CD8-positive, alpha-beta memory T cell (primary cell): ENCODE data around the gene MYOM1. TPM values are rescaled to one million over a fixed set of nuclear protein-coding genes. Genes with fewer than 3 reads are reported as not detected.

Source experiments
- CTCF ChIA-PET: fragments of 350-600 bp; sonication (Branson Sonifier 250); formaldehyde crosslinking; loops from one replicate; lab custom pipeline; 2021; ENCODE audit warnings: antibody characterized with exemption; lab: Charles Lee
- POLR2A ChIA-PET: fragments of 350-600 bp; sonication (Branson Sonifier 250); formaldehyde crosslinking; loops from one replicate; lab custom pipeline; 2021; ENCODE audit warnings: antibody characterized with exemption; lab: Charles Lee
- DNase-seq, 5 donors: peaks; one replicate each; pipeline versions ENCODE4 v3.0.0 to v3.0.0-alpha.2; 2020 to 2022; ENCODE audit warnings: mixed read lengths in 1 of 5
- H3K27ac ChIP-seq: one replicate; pipeline ENCODE4 v1.7.0; 2013; ENCODE audit warnings: low read depth, mild to moderate bottlenecking, low read length, moderate library complexity
- H3K27me3 ChIP-seq: 2 replicates; pipeline ENCODE4 v1.7.0; 2013; ENCODE audit warnings: low read length, mild to moderate bottlenecking; ENCODE audit not compliant: insufficient read depth, poor library complexity, severe bottlenecking
- H3K36me3 ChIP-seq: 2 replicates; pipeline ENCODE4 v1.7.0; 2013; ENCODE audit warnings: mild to moderate bottlenecking, low read length, moderate library complexity; ENCODE audit not compliant: insufficient read depth
- H3K4me1 ChIP-seq: 2 replicates; pipeline ENCODE4 v1.7.0; 2013; ENCODE audit warnings: mild to moderate bottlenecking, low read length, moderate library complexity; ENCODE audit not compliant: insufficient read depth
- H3K4me3 ChIP-seq: 2 replicates; pipeline ENCODE4 v1.7.0; 2013; ENCODE audit warnings: mild to moderate bottlenecking, low read length
- H3K9me3 ChIP-seq: 2 replicates; pipeline ENCODE4 v1.7.0; 2013; ENCODE audit warnings: mild to moderate bottlenecking, low read length
- H3K27ac Mint-ChIP-seq, 8 donors: one replicate each; pipeline ENCODE4 v1.8.0; 2020 to 2021; ENCODE audit warnings: mixed read lengths in 8 of 8, mild to moderate bottlenecking in 6 of 8, inconsistent platforms in 3 of 8, moderate library complexity in 3 of 8
- H3K27me3 Mint-ChIP-seq, 2 donors: one replicate each; pipeline ENCODE4 v1.8.0; 2020 to 2021; ENCODE audit warnings: mixed read lengths in 2 of 2, mild to moderate bottlenecking in 1 of 2, moderate library complexity in 1 of 2
- H3K36me3 Mint-ChIP-seq, 3 donors: one replicate each; pipeline ENCODE4 v1.8.0; 2020 to 2021; ENCODE audit warnings: mixed read lengths in 3 of 3, inconsistent platforms in 1 of 3, mild to moderate bottlenecking in 1 of 3
- H3K4me1 Mint-ChIP-seq, 3 donors: one replicate each; pipeline ENCODE4 v1.8.0; 2020 to 2021; ENCODE audit warnings: mixed read lengths in 3 of 3, inconsistent platforms in 1 of 3, mild to moderate bottlenecking in 1 of 3
- H3K4me3 Mint-ChIP-seq, 7 donors: one replicate each; pipeline ENCODE4 v1.8.0; 2020 to 2021; ENCODE audit warnings: mixed read lengths in 7 of 7, mild to moderate bottlenecking in 6 of 7, moderate library complexity in 4 of 7, inconsistent platforms in 2 of 7
- H3K9me3 Mint-ChIP-seq, 5 donors: one replicate each; pipeline ENCODE4 v1.8.0; 2020 to 2022; ENCODE audit warnings: mixed read lengths in 5 of 5, mild to moderate bottlenecking in 3 of 5, moderate library complexity in 2 of 5, inconsistent platforms in 1 of 5
- polyA plus RNA-seq: library from polyadenylated mRNA; unstranded; fragments of 300-500 nt; fragmentation: Illumina TruSeq; gene quantifications from one replicate; pipeline ENCODE4 v1.2.3, GENCODE V29; 2021
- total RNA-seq, 2 experiments: library from RNA; stranded (reverse); gene quantifications; one replicate each; pipeline ENCODE4 v1.2.3, GENCODE V29; 2021

The MYOM1 gene
- total and polyA plus RNA-seq, 3 experiments from 2014 or later = 0.84 to 1.2 (median 0.92) TPM

DNA sequence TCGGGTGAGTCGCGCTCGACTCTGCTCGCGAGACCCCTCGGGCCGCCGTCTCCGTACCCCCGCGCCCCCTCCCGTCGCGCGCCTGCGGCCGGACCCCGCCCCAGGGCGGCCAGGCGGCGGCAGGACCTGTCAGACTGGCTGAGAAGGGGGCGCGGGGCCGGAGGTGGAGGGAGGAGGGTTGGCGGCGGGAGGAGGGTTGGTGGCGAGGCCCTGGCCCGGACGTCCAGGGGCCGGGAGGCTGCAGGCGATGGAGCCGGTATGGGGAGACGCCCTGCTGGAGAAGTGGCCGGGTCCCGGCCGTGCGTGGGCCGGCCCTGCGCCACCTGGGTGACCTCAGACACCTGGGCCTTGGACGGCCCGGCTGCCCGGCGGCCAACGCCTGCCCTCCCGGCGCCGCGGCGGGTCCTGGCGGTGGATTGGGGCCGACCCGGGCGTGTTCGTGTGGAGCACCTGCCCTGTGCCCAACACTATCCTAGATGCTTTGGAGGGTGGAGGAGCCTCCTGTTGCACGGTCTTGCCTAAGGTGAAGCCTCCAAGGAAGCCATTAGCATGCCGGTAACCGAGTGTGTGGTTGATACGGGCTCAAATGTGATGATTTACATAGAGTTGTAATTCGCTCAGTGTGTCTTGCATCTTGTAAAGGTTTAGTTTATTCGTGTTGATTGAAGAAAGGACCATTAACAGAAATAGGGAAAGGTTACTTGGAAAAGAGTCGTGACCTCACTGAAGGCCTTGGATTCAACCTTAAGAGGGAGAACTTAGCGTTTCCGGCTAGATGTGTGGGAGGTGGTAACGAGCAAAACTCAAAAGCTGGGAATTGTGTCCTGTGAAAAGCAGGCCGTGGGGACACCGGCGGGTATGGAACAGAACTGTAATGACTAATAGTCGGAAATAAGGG lies 42.7 kb upstream of the MYOM1 start:
- Histone ChIP-seq H3K27ac (peak overlapping the region; percentile 95), H3K27me3 (no peaks in the 10 kb centered on the region), H3K36me3 (peaks cover 11% of the 10 kb centered on the region), H3K4me1 (peaks cover 76% of the 10 kb centered on the region), H3K9me3 (no peaks in the 10 kb centered on the region), H3K4me3 (peak overlapping the region; percentile 82)
- Mint-ChIP-seq H3K27ac (peak overlapping the region; percentile 96 to 100 (median 99)), H3K4me1 (peaks cover 70 to 88% (median 86%) of the 10 kb centered on the region in 3 donors), H3K4me3 (peak overlapping the region; percentile 90 to 99 (median 98)), H3K27me3 (no peaks in the 10 kb centered on the region), H3K9me3 (no peaks in the 10 kb centered on the region), H3K36me3 (peaks cover 5 to 40% (median 8%) of the 10 kb centered on the region in 3 donors)
- CTCF ChIA-PET = interaction anchor here (1.2 to 3.1 kb wide), 8 partner anchors 10 to 404 kb away, joined by 3 to 32 read pairs (median 6); partner anchors contain the start of gene MYL12A
- POLR2A ChIA-PET = interaction anchor here (0.6 to 3.1 kb wide), 10 partner anchors 11 to 341 kb away, joined by 3 to 134 read pairs (median 3); partner anchors contain the start of gene MYL12A
- peak; percentile 17 to 62 (median 37) for DNase-seq

DNA sequence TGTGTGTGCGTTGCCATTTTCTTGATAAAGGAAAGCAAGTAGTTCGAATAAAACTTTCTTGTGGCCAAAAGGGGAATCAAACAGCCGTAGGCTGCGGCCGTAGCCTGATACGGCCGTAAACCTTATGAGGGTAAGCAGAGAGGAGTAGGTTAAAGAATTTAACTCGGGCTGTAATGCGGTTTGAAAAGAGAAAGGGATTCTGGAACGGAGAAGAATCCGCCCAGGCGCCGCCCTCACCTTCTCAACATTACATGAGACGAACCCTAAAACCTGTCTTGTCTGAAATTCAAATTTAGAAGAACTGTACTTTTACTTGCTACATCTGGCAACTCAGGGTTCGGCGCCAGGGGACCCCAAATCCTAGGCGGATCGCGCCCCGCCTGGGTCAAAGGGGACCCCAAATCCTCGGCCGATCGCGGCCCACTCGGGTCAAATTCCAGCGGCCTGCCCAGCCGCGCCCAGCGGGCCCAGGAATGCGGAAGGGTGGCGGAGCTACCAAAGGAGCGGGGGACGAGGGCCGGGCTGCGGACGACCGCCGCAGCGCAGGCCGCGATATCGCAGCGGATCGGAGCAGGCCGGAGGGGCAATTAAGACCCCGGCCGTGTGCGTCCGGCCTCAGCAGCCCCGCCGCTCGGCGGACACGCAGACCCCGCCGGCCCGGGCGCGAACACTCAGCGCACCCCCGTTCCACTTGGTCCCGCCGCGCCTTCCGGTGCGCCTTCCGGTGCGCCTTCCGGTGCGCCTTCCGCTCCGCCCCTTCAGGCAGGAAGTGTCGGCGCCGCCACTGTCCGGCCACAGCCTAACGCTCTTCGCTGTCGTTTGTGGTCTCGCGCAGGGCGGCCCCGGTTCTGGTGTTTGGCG lies 41.8 kb upstream of the MYOM1 start, which contains the start of gene MYL12B:
TSS of gene MYL12B (plus strand) at position 761 of the 861 bp plus-strand sequence. CDS start 10,766 bp downstream, outside the sequence.
- ChIA-PET POLR2A (interaction anchor here (0.6 to 3.1 kb wide), 11 partner anchors 12 to 341 kb away, joined by 3 to 134 read pairs (median 3); partner anchors contain the start of gene MYL12A), CTCF (interaction anchor here (0.6 to 3.1 kb wide), 7 partner anchors 9 to 334 kb away, joined by 3 to 32 read pairs (median 6); partner anchors contain the start of gene MYL12A)
- H3K36me3 Mint-ChIP-seq = peaks cover 5 to 49% (median 11%) of the 10 kb centered on the region in 3 donors
- Histone ChIP-seq H3K4me1 (peaks cover 77% of the 10 kb centered on the region), H3K9me3 (no peaks in the 10 kb centered on the region), H3K27ac (peak within 1 kb of the TSS; percentile 95), H3K4me3 (peak within 1 kb of the TSS; percentile 82), H3K36me3 (peaks cover 20% of the 10 kb centered on the region), H3K27me3 (no peaks in the 10 kb centered on the region)
- H3K27me3 Mint-ChIP-seq = no peaks in the 10 kb centered on the region
- peak within 1 kb of the TSS; percentile 90 to 99 (median 98) for H3K4me3 Mint-ChIP-seq
- DNase-seq = peak; percentile 81 to 91 (median 85)
- H3K27ac Mint-ChIP-seq = peak within 1 kb of the TSS; percentile 96 to 100 (median 100)
- peaks cover 67 to 88% (median 86%) of the 10 kb centered on the region in 3 donors for H3K4me1 Mint-ChIP-seq
- H3K9me3 Mint-ChIP-seq = no peaks in the 10 kb centered on the region

DNA sequence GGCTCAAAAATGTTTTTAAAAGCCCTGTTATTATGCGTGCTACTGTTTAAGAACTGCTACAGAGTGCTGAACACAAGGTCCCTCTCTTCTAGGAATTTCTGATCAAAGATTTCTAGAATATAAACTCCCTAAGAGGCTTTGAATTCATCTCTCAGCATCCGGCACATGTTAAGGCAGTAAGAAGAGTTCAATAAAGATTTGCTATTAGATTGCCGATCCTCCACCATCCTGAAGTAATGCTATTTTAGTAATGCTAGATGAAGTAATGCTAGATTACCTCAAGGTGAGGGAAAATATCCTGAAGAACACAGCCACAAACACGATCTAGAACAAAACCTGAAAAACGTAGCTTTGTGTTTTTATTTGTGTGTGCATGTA lies 41.2 kb upstream of the MYOM1 start:
- peaks cover 77% of the 10 kb centered on the region for H3K4me1 ChIP-seq

DNA sequence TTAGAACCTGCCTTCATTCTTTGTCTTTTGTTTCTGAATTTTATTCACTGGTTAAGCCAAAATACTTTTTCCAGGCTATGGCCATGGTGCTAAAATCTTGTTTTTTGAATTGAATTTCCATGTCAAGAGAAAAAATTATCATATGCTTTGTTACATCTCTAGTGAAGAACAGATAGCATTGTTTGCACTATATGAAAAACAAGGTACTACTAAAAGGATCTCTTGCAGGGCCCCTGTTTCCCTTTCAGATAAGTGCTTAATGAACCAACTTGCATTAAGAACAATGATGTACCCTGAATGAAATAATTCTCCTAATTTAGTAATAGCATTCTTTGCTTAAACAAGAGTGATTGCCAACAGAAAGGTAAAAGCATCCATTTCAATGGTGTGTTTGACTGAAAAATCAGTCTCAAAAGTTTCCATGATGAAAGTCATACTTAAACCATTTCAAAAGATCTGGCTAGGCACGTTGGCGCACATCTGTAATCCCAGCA lies 37.9 kb upstream of the MYOM1 start:
- H3K27ac Mint-ChIP-seq = peak overlapping the region; percentile 24 to 100 (median 82)
- POLR2A ChIA-PET = no interaction called here
- no peak overlapping the region for H3K4me3 ChIP-seq
- H3K4me1 ChIP-seq = peaks cover 81% of the 10 kb centered on the region
- H3K36me3 Mint-ChIP-seq = peaks cover 23 to 75% (median 36%) of the 10 kb centered on the region in 3 donors
- H3K36me3 ChIP-seq = peaks cover 56% of the 10 kb centered on the region
- no peaks in the 10 kb centered on the region for H3K9me3 Mint-ChIP-seq
- H3K4me1 Mint-ChIP-seq = peaks cover 66 to 88% (median 86%) of the 10 kb centered on the region in 3 donors
- no peak for DNase-seq
- H3K9me3 ChIP-seq = no peaks in the 10 kb centered on the region
- H3K27me3 Mint-ChIP-seq = no peaks in the 10 kb centered on the region
- H3K4me3 Mint-ChIP-seq = peak overlapping the region in 1 of 7 donors; percentile 74
- CTCF ChIA-PET = no interaction called here
- no peaks in the 10 kb centered on the region for H3K27me3 ChIP-seq
- H3K27ac ChIP-seq = no peak overlapping the region

More for the DNA sequence above, 41.2 kb upstream of the MYOM1 start:
- Mint-ChIP-seq H3K4me3 (peak overlapping the region; percentile 90 to 99 (median 98)), H3K27me3 (no peaks in the 10 kb centered on the region), H3K27ac (peak overlapping the region; percentile 96 to 100 (median 100)), H3K4me1 (peaks cover 67 to 88% (median 86%) of the 10 kb centered on the region in 3 donors), H3K36me3 (peaks cover 5 to 52% (median 11%) of the 10 kb centered on the region in 3 donors), H3K9me3 (no peaks in the 10 kb centered on the region)
- Histone ChIP-seq H3K36me3 (peaks cover 25% of the 10 kb centered on the region), H3K27me3 (no peaks in the 10 kb centered on the region), H3K4me3 (peak overlapping the region; percentile 82), H3K9me3 (no peaks in the 10 kb centered on the region), H3K27ac (peak overlapping the region; percentile 95)
- ChIA-PET POLR2A (interaction anchor here (0.6 to 3.1 kb wide), 10 partner anchors 12 to 342 kb away, joined by 3 to 134 read pairs (median 3); partner anchors contain the start of gene MYL12A), CTCF (interaction anchor here (0.6 to 3.1 kb wide), 7 partner anchors 9 to 335 kb away, joined by 3 to 32 read pairs (median 6); partner anchors contain the start of gene MYL12A)
- no peak for DNase-seq

DNA sequence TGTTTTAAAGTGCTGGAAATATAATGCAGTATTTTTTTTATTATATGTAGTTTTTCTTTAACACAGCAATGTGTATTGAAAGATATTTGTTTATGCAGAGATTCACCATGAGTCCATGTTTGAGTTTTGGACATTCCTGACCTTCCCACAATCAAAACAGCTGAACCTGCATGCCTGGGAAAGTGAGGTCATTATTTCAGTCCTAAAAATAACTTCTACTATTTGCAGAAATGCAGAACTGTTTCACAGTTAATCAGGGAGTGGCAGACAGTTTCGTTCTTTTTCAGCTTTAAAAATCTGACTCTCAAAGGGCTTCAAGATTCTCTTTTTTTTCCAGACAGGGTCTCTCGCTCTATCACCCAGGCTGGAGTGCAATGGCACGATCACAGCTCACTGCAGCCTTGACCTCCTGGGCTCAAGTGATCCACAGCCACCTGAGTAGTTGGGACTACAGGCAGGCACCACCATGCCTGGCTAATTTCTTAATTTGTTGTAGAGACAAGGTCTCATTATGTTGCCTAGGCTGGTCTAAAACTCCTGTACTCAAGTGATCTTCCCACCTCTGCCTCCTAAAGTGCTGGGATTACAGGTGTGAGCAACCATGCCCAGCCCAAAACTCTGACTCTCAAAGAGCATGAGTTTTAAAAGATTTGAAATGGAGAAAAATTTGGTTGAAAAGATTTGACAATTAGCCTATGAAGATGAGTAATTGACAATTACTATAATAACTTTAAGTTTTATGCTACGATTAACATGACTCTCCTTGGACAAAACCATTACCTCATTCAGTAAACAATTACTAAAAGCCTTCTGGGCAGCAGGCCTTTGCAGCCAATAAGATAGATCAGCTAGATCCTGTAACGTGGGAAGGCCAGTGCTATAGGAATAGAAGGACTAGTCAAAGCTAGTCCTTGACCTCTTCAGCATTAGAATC lies 37.2 kb upstream of the MYOM1 start:
- H3K27me3 ChIP-seq = no peaks in the 10 kb centered on the region
- Mint-ChIP-seq H3K4me3 (peak overlapping the region in 2 of 7 donors; percentile 30 to 74), H3K9me3 (no peaks in the 10 kb centered on the region), H3K36me3 (peaks cover 23 to 77% (median 36%) of the 10 kb centered on the region in 3 donors), H3K27ac (peak overlapping the region; percentile 45 to 100 (median 75)), H3K27me3 (no peaks in the 10 kb centered on the region), H3K4me1 (peaks cover 71 to 93% (median 92%) of the 10 kb centered on the region in 3 donors)
- H3K9me3 ChIP-seq = no peaks in the 10 kb centered on the region
- peaks cover 88% of the 10 kb centered on the region for H3K4me1 ChIP-seq
- no peak overlapping the region for H3K4me3 ChIP-seq
- ChIA-PET CTCF (interaction anchor here (2.6 kb wide), 1 partner anchor 11 kb away, joined by 17 read pairs; the partner anchor contains the start of gene MYL12A), POLR2A (interaction anchor here (1.9 kb wide), 1 partner anchor 9 kb away, joined by 9 read pairs; the partner anchor contains the start of gene MYL12A)
- DNase-seq = no peak
- H3K27ac ChIP-seq = no peak overlapping the region
- peaks cover 56% of the 10 kb centered on the region for H3K36me3 ChIP-seq

DNA sequence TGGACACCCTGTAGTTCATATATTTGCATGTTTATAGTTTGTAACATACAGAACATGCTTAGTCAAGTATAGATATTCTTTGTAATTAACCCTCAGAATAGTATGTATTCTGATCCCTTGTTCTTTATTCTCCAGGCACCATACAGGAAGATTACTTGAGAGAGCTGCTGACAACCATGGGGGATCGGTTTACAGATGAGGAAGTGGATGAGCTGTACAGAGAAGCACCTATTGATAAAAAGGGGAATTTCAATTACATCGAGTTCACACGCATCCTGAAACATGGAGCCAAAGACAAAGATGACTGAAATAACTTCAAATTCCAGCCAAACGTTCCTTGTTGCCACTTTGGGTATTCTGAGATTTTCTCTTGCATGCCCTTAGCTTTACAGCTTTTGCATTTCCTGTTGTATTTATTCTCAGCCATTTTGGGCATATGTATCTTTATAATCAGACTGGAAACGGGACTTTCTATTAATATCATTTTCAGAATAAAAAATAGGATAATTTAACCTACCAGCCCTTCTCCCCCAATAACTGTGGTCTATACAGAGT lies 35.9 kb upstream of the MYOM1 start:
- H3K27ac ChIP-seq = no peak overlapping the region
- Mint-ChIP-seq H3K27ac (peak overlapping the region; percentile 50 to 100 (median 80)), H3K27me3 (no peaks in the 10 kb centered on the region), H3K9me3 (no peaks in the 10 kb centered on the region), H3K4me3 (peak overlapping the region in 5 of 7 donors; percentile 10 to 65 (median 21)), H3K4me1 (peaks cover 75 to 98% (median 96%) of the 10 kb centered on the region in 3 donors), H3K36me3 (peaks cover 24 to 69% (median 37%) of the 10 kb centered on the region in 3 donors)
- peaks cover 95% of the 10 kb centered on the region for H3K4me1 ChIP-seq
- CTCF ChIA-PET = interaction anchor here (2.6 kb wide), 1 partner anchor 9 kb away, joined by 17 read pairs; the partner anchor contains the start of gene MYL12A
- H3K36me3 ChIP-seq = peaks cover 57% of the 10 kb centered on the region
- POLR2A ChIA-PET = interaction anchor here (1.9 kb wide), 1 partner anchor 8 kb away, joined by 9 read pairs; the partner anchor contains the start of gene MYL12A
- H3K9me3 ChIP-seq = no peaks in the 10 kb centered on the region
- H3K27me3 ChIP-seq = no peaks in the 10 kb centered on the region
- no peak for DNase-seq
- no peak overlapping the region for H3K4me3 ChIP-seq
